ENCODE measurements around the gene ZNF287. TPM values are rescaled to one million over a fixed set of nuclear protein-coding genes. Genes with fewer than 3 reads are reported as not detected.

The ZNF287 gene
- total and polyA plus RNA-seq, 5 experiments from 2014 or later: 9.4 to 21.6 (median 15.1) TPM

- no peaks in the 10 kb centered on the region for H3K9me3 Mint-ChIP-seq
- no peaks in the 10 kb centered on the region for H3K36me3 Mint-ChIP-seq
- H3K4me3 Mint-ChIP-seq: no peak overlapping the region
- POLR2A ChIA-PET: interaction anchor here (0.7 kb wide), 1 partner anchor 1416 kb away, joined by 3 read pairs; no protein-coding TSS in a partner anchor
- H3K4me1 Mint-ChIP-seq: peaks cover 6 to 12% (median 7%) of the 10 kb centered on the region in 4 donors
- no peak for ATAC-seq
- H3K27me3 Mint-ChIP-seq: peaks cover 1 to 19% (median 9%) of the 10 kb centered on the region in 5 donors
- no peak overlapping the region for H3K27ac Mint-ChIP-seq
- DNase-seq: peak in 1 of 10 donors; percentile 6
These were observed 57.0 kb downstream of the ZNF287 start for GRCh38 chr17:16512011-16512410.

- DNase-seq (no peak), ATAC-seq (no peak)
- peaks cover 1 to 16% (median 10%) of the 10 kb centered on the region in 5 donors for H3K27me3 Mint-ChIP-seq
- H3K27ac Mint-ChIP-seq: no peak overlapping the region
- H3K4me3 Mint-ChIP-seq: no peak overlapping the region
- no peaks in the 10 kb centered on the region for H3K9me3 Mint-ChIP-seq
- peaks cover 6 to 12% (median 7%) of the 10 kb centered on the region in 4 donors for H3K4me1 Mint-ChIP-seq
- POLR2A ChIA-PET: interaction anchor here (0.7 kb wide), 1 partner anchor 1416 kb away, joined by 3 read pairs; no protein-coding TSS in a partner anchor
- no peaks in the 10 kb centered on the region for H3K36me3 Mint-ChIP-seq
These were observed 57.4 kb downstream of the ZNF287 start for GRCh38 chr17:16511593-16511992.

GRCh38 chr17:16507918-16508533 lies 61.0 kb downstream of the ZNF287 start:
- Mint-ChIP-seq H3K9me3 (no peaks in the 10 kb centered on the region), H3K27me3 (peaks cover 0 to 4% (median 0%) of the 10 kb centered on the region in 5 donors)

GRCh38 chr17:16506188-16506587 lies 62.8 kb downstream of the ZNF287 start:
- H3K27me3 Mint-ChIP-seq: peaks cover 0 to 4% (median 0%) of the 10 kb centered on the region in 5 donors

More at GRCh38 chr17:16507918-16508533, 61.0 kb downstream of the ZNF287 start:
- no peak for DNase-seq
- no peak for ATAC-seq
- POLR2A ChIA-PET: no interaction called here
- H3K4me1 Mint-ChIP-seq: peaks cover 6 to 12% (median 7%) of the 10 kb centered on the region in 4 donors
- H3K27ac Mint-ChIP-seq: peak overlapping the region in 1 of 10 donors; percentile 10
- no peak overlapping the region for H3K4me3 Mint-ChIP-seq
- no peaks in the 10 kb centered on the region for H3K36me3 Mint-ChIP-seq

GRCh38 chr17:16504984-16505383 lies 64.0 kb downstream of the ZNF287 start:
- H3K4me3 Mint-ChIP-seq: no peak overlapping the region

More at GRCh38 chr17:16506188-16506587, 62.8 kb downstream of the ZNF287 start:
- DNase-seq: no peak
- no peaks in the 10 kb centered on the region for H3K4me1 Mint-ChIP-seq
- no peak overlapping the region for H3K4me3 Mint-ChIP-seq
- no peak for ATAC-seq
- no peaks in the 10 kb centered on the region for H3K9me3 Mint-ChIP-seq
- no peaks in the 10 kb centered on the region for H3K36me3 Mint-ChIP-seq
- H3K27ac Mint-ChIP-seq: no peak overlapping the region
- POLR2A ChIA-PET: no interaction called here

More at GRCh38 chr17:16504984-16505383, 64.0 kb downstream of the ZNF287 start:
- DNase-seq (no peak), ATAC-seq (no peak)
- Mint-ChIP-seq H3K27ac (no peak overlapping the region), H3K36me3 (no peaks in the 10 kb centered on the region), H3K27me3 (peaks cover 0 to 4% (median 0%) of the 10 kb centered on the region in 5 donors), H3K9me3 (no peaks in the 10 kb centered on the region), H3K4me1 (no peaks in the 10 kb centered on the region)
- POLR2A ChIA-PET: no interaction called here

Other genes with a start within 250 kb of the ZNF287 start
- gene CENPV, start 215.7 kb downstream of the ZNF287 start, total RNA-seq: 10 to 100 TPM; 25.9 to 26.2 TPM
- gene CENPV, start 215.7 kb downstream of the ZNF287 start, polyA plus RNA-seq: 10 to 100 TPM; 24.7 to 30.9 (median 28.3) TPM
- gene UBB, start 188.1 kb downstream of the ZNF287 start, total RNA-seq: 100 to 1,000 TPM; 724 to 751 TPM
- gene UBB, start 188.1 kb downstream of the ZNF287 start, polyA plus RNA-seq: 1,000 to 10,000 TPM; 1,803 to 2,753 (median 2,352) TPM
- 10 to 100 TPM; 60.9 to 65.0 TPM for gene TRPV2, start 153.6 kb downstream of the ZNF287 start, total RNA-seq
- gene TRPV2, start 153.6 kb downstream of the ZNF287 start, polyA plus RNA-seq: 100 to 1,000 TPM in 1 of 3 donors, 10 to 100 TPM in 2; 87.0 to 109 (median 90.6) TPM
- 1 to 10 TPM; 7.4 to 8.9 TPM for gene LRRC75A, start 77.0 kb downstream of the ZNF287 start, total RNA-seq
- gene LRRC75A, start 77.0 kb downstream of the ZNF287 start, polyA plus RNA-seq: 1 to 10 TPM; 1.8 to 3.1 (median 2.1) TPM
- gene ZNF624, start 84.6 kb upstream of the ZNF287 start, total RNA-seq: 10 to 100 TPM in 1 of 2 experiments, 1 to 10 TPM in 1; 9.2 to 10.8 TPM
- gene ZNF624, start 84.6 kb upstream of the ZNF287 start, polyA plus RNA-seq: 1 to 10 TPM; 2.6 to 4.2 (median 3.3) TPM
- 1 to 10 TPM; 2.5 to 3.7 TPM for gene CCDC144A, start 121.0 kb upstream of the ZNF287 start, total RNA-seq
- 1 to 10 TPM in 1 of 3 donors, under 1 TPM in 2; 0.42 to 1.5 (median 0.84) TPM for gene CCDC144A, start 121.0 kb upstream of the ZNF287 start, polyA plus RNA-seq

All from naive thymus-derived CD8-positive, alpha-beta T cell (primary cell).